Measurements from ENCODE around the gene HECTD1.
"Not testable (repeated sequence)": the region's sequence is repeated elsewhere in the genome, so short reads cannot be mapped to it uniquely, and the experiment has no call there.

- TF ChIP-seq POLR2A (IDR thresholded peaks at IDR 0.05; ENCODE audit: low read depth, low read length); TAF1 (IDR thresholded peaks at IDR 0.05; ENCODE audit: borderline replicate concordance, low read depth, low read length): not testable (repeated sequence)
These were observed 48.3 kb upstream of the HECTD1 start for GRCh38 chr14:31255918-31256317.
